Gastrocnemius medialis (tissue), 4 donors: ENCODE data around the gene EVA1B.

ENCODE experiments used
- CTCF ChIP-seq, 5 experiments: fragments of 450-650 bp in 3 of 5; fragments of 200-600 bp in 2 of 5; sonication (generic) in 2 of 5; IDR thresholded peaks in 4 of 5; conservative IDR thresholded peaks in 1 of 5; 1 replicate in 4 of 5; 2 replicates in 1 of 5; pipeline ENCODE4 v1.5.1; 2016 to 2019; ENCODE audit warnings: antibody characterized with exemption in 5 of 5, mild to moderate bottlenecking in 3 of 5, moderate library complexity in 3 of 5
- POLR2A ChIP-seq, 2 donors: fragments of 450-650 bp; IDR thresholded peaks; one replicate each; pipeline ENCODE4 v1.6.1; 2017; ENCODE audit warnings: antibody characterized with exemption in 2 of 2, mild to moderate bottlenecking in 2 of 2, moderate library complexity in 2 of 2

- TF ChIP-seq POLR2A (IDR thresholded peaks at IDR 0.05) (no peak), CTCF (IDR thresholded peaks at IDR 0.05 in 4 of 5, conservative IDR thresholded peaks at IDR 0.05 in 1 of 5) (no peak)
Measured at GRCh38 chr1:36344395-36344680, 20.9 kb upstream of the EVA1B start.
